Stimulated activated CD8-positive, alpha-beta memory T cell treated with anti-CD3 and anti-CD28 coated beads, Interleukin-2, amount 100 ng/mL, for 1 hour (primary cell): Measurements from ENCODE around the gene KLHDC7B.
A peak's percentile ranks its signal among the peaks of the same experiment; 100 is the strongest.

Experiments
- DNase-seq, 2 donors: peaks; one replicate each; pipeline ENCODE4 v3.0.0-alpha.2; 2020; ENCODE audit warnings: low read depth in 2 of 2

Gene KLHDC7B

GRCh38 chr22:50572965-50573364, 27.3 kb downstream of the KLHDC7B start:
- DNase-seq, result no peak

DNA sequence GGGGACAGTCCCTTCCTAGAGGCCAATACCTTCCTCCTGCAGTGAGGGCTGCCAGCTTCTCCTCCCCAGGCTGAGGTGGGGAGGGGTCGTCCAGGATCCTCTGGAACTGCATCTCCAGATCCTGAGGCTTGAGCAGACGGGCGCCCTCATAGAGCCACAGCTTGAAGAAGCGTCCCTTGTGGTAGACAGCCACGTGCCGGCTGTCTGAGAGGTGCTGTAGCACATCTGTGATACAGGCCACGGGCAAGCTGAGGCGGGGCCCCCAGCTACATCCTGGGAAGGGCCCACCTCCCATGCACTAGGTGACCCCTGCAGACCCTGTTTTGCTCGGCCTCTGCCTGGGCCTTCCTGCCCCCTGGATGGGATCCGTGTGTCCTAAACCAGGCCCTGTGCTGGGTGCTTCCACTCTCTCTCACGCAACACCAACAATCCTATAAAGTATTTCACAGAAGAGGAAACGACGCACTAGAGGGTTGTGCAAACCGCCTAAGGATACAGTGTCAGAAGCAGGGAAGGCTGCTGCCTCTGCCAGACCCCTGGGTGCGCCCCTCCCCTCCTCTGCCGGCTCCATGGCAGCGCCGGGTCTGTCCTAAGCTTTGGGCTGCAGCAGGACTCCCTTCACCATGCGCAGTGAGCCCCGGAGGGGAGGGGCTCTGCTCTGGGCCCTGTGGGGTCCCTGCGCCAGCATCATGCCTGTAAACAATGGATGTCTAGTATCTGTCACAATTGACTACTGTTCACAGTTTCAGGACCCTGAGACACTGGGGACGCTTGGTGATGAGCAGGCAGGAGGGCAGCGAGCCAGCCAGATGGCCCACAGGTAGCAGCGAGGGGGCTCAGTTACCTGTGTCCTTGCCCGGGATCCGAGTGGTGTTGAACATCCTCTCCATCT, 28.0 kb downstream of the KLHDC7B start:
- DNase-seq, result no peak

DNA sequence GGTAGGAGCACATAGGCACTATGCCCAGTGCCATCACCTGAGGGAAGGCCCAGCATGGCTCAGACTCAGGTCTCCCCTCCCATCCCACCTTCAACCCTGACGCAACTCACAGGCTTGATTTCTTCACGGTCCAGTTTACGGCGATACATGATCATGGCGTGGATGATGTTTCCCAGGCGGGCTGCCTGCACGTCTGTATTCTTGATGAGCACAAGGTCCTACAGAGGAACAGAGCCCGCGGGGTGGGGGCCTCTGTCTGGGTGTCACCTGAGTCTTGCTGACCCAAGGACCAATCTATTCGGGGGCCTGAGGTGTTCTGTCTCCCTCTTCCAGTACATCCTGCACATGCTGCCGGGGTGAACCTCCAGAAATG, 28.7 kb downstream of the KLHDC7B start:
- no peak for DNase-seq

- DNase-seq, result no peak
These were observed 29.8 kb downstream of the KLHDC7B start for GRCh38 chr22:50575426-50575941.

- no peak for DNase-seq
These were observed 30.4 kb downstream of the KLHDC7B start for GRCh38 chr22:50576070-50576469.

- DNase-seq, result no peak
These were observed 31.4 kb downstream of the KLHDC7B start for GRCh38 chr22:50576806-50577696.

DNA sequence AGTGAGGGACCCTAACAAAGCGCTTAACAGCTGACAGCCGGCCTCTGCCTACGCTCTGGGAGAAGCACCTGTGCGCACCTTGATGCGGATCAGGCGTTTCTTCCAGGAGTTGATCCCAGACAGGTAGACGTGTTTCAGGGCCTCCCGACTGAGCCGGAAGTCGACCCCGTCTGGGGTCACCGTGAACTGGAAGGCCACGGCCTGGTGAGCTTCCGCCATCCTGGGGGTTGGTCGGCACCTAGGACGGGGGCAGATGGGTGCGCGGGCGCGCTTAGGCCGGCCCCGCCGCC, 31.9 kb downstream of the KLHDC7B start:
- no peak for DNase-seq

- no peak for DNase-seq
These were observed 32.5 kb downstream of the KLHDC7B start, which contains the start of gene CPT1B for GRCh38 chr22:50577987-50578775. CPT1B (minus strand) TSS chr22:50578427; CDS start chr22:50577915, 512 bp downstream.

DNA sequence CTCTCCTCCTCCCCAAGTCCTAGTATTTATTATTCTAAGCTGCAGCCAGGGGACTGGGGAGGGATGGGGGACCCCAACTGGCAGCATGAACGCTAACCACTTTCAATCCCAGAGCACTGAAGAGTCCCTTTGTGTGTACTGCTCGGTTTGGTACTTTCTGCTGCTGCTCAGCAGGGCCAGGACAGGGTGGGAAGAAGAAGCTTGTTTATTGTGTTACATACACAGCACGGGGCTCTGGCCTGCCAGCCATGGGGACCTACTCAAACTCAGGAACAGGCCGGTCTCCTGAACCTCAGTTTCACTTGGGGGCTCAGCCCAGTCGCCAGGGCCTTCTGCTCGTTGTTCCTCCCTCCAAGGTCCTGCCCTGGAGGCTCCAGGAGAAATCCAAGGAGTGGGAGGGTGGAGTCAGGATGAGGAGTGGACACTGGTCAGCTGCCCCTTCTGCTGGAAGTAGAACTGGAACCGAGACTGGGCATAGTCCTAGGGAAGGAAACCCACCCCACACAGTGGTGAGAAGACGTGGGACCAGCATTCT, 33.1 kb downstream of the KLHDC7B start:
- DNase-seq, result no peak

GRCh38 chr22:50579752-50580151, 34.1 kb downstream of the KLHDC7B start:
- no peak for DNase-seq

DNA sequence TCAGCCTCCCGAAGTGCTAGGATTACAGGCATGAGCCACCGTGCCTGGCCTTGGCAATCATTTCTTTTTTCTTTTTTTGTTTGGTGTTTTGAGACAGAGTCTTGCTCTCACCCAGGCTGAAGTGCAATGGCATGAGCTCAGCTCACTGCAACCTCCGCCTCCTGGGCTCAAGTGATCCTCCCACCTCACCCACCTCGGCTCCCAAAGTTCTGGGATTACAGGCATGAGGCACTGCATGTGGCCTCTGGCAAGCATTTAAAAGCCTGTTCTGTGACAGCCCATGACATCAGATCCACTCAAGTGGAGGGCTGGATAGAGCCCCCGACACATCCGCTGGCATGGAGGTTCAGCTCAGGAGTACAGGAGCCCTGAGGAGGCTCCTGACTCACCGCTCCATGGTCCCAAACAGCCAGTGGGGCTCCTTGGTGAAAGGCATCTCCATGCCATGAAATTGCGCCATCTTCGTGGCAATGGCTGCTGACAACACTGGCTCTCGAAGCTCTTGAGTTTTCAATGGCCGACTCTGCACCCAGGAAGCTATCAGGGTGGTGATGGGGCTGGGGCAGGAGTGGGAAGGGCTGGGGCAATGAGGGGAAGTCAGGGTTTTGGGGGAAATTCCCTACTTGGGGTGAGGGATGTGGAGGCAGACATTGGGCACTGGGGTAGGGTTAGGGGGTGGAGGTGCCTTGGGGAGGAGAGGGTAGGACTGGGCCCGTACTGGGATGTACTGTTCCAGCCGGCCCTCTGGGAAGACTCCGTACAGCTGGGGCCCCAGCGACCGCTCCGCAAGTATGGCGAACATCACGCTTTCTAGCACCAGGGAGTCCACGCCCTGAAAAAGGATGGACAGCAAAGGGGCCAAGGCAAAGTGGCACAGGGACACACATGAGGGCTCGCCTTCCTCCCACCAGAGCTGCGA, 35.6 kb downstream of the KLHDC7B start:
- DNase-seq, result no peak

- no peak for DNase-seq
These were observed 36.3 kb downstream of the KLHDC7B start for GRCh38 chr22:50581950-50582492.

- DNase-seq, result peak; percentile 93 to 98
These were observed 37.0 kb downstream of the KLHDC7B start, which contains the start of gene CHKB for GRCh38 chr22:50582493-50583293. CHKB (minus strand) TSS chr22:50582849; CDS start chr22:50582781, 68 bp downstream.

DNA sequence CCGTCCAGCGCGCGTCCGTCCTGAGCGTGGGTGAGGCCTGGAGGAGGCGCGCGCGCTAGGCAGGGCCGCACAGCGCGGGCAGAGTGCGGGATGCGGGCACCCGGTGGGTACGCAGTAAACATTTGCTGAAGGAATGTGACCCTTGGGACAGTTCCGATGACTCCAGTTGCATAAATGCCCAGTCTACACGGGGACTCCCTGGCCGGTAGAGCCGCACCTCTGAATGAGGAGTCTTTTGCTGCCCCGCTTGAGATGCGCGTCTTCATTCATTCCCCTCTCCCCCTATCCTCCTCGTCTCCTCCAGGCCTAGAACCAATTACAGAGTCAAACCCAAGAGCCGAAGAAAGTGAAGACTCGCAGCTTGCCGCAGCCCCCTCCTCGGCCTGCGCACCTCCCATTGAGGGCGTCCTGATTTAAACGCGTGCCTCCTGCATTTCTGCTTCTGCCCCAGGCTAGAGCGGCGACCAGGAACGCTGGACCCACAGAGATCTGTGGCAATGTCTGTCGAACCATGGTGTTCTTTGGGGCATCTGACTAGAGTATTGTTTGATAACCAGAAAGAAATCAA, 37.7 kb downstream of the KLHDC7B start:
- DNase-seq, result no peak

- no peak for DNase-seq
These were observed 38.7 kb downstream of the KLHDC7B start for GRCh38 chr22:50584106-50585096.

- DNase-seq, result no peak
These were observed 39.5 kb downstream of the KLHDC7B start for GRCh38 chr22:50585238-50585637.

GRCh38 chr22:50585781-50586180, 40.1 kb downstream of the KLHDC7B start:
- no peak for DNase-seq

GRCh38 chr22:50586416-50586815, 40.7 kb downstream of the KLHDC7B start:
- no peak for DNase-seq
